ENCODE results near the gene PRMT3. TPM values are rescaled to one million over a fixed set of nuclear protein-coding genes. Genes with fewer than 3 reads are reported as not detected.
"Not testable (repeated sequence)": the region's sequence is repeated elsewhere in the genome, so short reads cannot be mapped to it uniquely, and the experiment has no call there.

Gene PRMT3
- total RNA-seq, 2 donors from 2014 or later = 29.2 to 33.6 TPM

GRCh38 chr11:20368438-20368837 lies 19.1 kb upstream of the PRMT3 start:
- DNase-seq (ENCODE audit: low spot score in 2 of 2) = no peak

DNA sequence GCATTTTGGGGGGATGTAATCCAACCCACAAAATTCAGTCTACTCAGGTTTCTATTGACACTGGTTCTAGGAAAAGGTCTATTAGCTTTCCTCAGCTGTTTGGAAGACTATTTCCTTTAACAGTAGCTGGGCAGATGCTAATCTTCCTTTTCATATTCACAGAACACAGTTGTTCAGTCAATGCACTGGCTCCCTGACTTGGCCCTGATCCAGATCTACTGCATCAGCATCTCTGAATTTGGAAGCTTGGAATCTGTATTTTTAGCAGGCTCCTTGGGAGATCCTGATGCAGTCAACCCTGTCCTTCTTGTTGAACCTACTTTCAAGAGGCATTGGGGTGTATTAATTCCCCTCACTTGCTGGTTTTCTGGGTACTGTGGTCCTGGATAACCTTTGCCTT lies 17.7 kb upstream of the PRMT3 start:
- peaks cover 30 to 34% of the 10 kb centered on the region in 2 donors for H3K36me3 Mint-ChIP-seq
- H3K9me3 Mint-ChIP-seq = no peaks in the 10 kb centered on the region
- DNase-seq (ENCODE audit: low spot score in 2 of 2) (no peak), ATAC-seq (no peak)
- H3K27ac Mint-ChIP-seq = no peak overlapping the region

More at GRCh38 chr11:20368438-20368837, 19.1 kb upstream of the PRMT3 start:
- no peak for ATAC-seq
- Mint-ChIP-seq H3K36me3 (peaks cover 30 to 41% of the 10 kb centered on the region in 2 donors), H3K9me3 (no peaks in the 10 kb centered on the region), H3K27ac (peak overlapping the region; percentile 29 to 63)

- no peak for DNase-seq (ENCODE audit: low spot score in 2 of 2)
- H3K36me3 Mint-ChIP-seq = peaks cover 22 to 24% of the 10 kb centered on the region in 2 donors
- no peaks in the 10 kb centered on the region for H3K9me3 Mint-ChIP-seq
- H3K27ac Mint-ChIP-seq = no peak overlapping the region
- ATAC-seq = no peak
Observed at GRCh38 chr11:20372081-20372626, 15.4 kb upstream of the PRMT3 start.

- no peaks in the 10 kb centered on the region for H3K9me3 Mint-ChIP-seq
- ATAC-seq (no peak), DNase-seq (ENCODE audit: low spot score in 2 of 2) (no peak)
- H3K36me3 Mint-ChIP-seq = peaks cover 19 to 21% of the 10 kb centered on the region in 2 donors
- no peak overlapping the region for H3K27ac Mint-ChIP-seq
Observed at GRCh38 chr11:20373147-20373546, 14.4 kb upstream of the PRMT3 start.

DNA sequence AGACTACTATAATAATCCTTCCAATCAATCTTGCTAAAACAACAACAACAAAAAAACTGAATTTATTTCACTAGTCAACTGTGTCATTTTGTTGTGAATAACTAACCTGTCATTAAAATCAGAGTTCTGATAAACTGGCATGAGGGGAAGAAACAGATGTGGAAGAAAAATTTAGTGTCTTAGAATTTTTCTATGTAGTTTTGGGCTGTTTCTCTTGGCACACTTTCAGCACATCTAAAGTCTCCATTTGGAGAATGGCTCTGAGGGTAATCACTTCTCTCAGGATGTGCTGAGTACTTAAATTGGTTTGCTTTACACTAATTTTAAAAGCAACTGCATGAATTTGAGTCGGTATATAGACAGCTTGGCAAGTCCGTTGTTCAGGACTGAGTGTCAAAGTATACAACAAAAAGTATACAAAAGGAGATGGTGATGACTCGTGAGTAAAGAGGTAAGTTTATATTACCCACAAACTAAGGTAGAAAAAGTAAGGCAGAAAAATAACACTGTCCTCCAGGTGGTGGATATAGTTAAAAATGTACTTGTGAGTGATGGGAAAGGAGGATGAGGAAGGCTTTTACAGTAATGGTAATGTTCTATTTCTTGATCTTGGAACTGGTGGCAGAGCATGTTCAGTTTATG lies 13.8 kb upstream of the PRMT3 start:
- no peak for DNase-seq (ENCODE audit: low spot score in 2 of 2)
- Mint-ChIP-seq H3K27ac (peak overlapping the region in 1 of 2 donors; percentile 18), H3K36me3 (peaks cover 14 to 16% of the 10 kb centered on the region in 2 donors), H3K9me3 (no peaks in the 10 kb centered on the region)
- ATAC-seq = no peak

DNA sequence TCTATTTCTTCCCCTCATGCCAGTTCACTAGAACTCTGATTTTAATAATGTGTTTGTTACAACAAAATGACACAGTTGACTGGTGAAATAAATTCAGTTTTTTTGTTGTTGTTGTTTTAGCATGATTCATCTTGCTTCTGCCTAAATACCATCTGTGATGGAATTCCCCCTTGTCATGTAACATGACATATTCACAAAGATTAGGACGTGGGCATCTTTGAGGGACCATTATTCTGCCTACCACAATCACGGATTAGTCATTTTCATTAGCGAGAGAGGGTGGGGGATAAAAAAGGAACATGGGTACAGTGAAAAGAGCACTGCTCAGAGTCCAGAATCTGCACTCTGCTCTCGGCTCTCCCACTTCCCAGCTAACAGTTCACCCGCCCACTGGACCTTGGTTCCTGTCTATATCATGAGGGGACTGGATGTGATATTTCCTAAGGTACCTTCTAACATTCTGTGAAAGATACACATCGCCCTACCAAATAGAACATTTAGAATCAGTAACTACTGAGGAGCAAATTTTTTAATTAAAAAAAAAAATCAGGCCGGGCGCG lies 12.7 kb upstream of the PRMT3 start:
- no peaks in the 10 kb centered on the region for H3K9me3 Mint-ChIP-seq
- H3K36me3 Mint-ChIP-seq = peaks cover 6 to 13% of the 10 kb centered on the region in 2 donors
- ATAC-seq (no peak), DNase-seq (ENCODE audit: low spot score in 2 of 2) (no peak)
- peak overlapping the region in 1 of 2 donors; percentile 90 for H3K27ac Mint-ChIP-seq

DNA sequence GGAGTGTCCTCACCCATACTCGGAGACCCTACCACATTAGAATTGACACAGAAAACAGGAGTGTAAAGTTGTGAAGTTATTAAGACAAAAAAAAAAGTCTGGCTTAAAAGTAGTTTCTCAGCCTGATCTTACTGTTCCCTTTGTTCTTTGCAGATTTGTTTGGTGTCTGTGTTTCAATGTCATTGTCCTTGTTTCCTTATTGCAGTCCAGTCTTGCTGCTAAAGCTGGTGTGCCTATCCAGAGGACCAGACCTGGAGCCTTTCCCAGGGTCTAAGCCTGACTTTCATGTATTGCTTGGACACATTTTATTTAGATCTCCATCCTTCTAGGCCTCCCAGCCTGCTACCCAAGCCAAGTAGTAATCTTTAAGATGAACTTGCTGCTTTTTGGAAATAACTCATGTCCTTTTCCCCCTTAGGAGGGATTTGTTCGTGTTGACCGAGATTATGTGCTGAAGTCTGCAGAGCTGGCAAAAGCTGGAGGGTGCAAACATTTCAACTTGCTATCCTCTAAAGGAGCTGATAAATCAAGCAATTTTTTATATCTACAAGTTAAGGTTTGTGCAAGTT lies 11.3 kb upstream of the PRMT3 start:
- H3K36me3 Mint-ChIP-seq = peaks cover 0 to 10% of the 10 kb centered on the region in 2 donors
- DNase-seq (ENCODE audit: low spot score in 2 of 2) (no peak), ATAC-seq (no peak)
- H3K9me3 Mint-ChIP-seq = no peaks in the 10 kb centered on the region
- no peak overlapping the region for H3K27ac Mint-ChIP-seq

DNA sequence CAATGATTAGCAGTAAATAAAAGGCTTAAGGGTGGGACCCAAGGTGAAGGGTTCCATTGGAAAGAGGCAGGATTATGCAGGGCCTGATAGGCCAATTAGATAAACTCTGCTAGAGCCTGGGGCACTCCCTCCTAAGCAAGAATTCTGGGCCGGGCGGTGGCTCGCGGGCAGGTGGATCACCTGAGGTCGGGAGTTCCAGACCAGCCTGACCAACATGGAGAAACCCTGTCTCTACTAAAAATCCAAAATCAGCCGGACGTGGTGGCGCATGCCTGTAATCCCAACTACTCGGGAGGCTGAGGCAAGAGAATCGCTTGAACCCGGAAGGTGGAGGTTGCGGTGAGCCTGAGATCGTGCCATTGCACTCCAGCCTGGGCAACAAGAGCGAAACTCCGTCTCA lies 1.5 kb upstream of the PRMT3 start:
- H3K9me3 Mint-ChIP-seq; DNase-seq (ENCODE audit: low spot score in 2 of 2); ATAC-seq: not testable (repeated sequence)
- H3K36me3 Mint-ChIP-seq = peaks cover 7 to 13% of the 10 kb centered on the region in 2 donors
- peak overlapping the region in 1 of 2 donors; percentile 98 for H3K27ac Mint-ChIP-seq

- Mint-ChIP-seq H3K27ac (peak overlapping the region; percentile 98), H3K36me3 (peaks cover 7 to 16% of the 10 kb centered on the region in 2 donors)
- peak; percentile 6 to 15 for ATAC-seq
Observed at GRCh38 chr11:20388096-20389055, 860 bp downstream of the PRMT3 start.

GRCh38 chr11:20397281-20397680 lies 9.8 kb downstream of the PRMT3 start:
- DNase-seq (ENCODE audit: low spot score in 2 of 2) (no peak), ATAC-seq (peak; percentile 31 to 76)
- Mint-ChIP-seq H3K27ac (no peak overlapping the region), H3K9me3 (no peaks in the 10 kb centered on the region), H3K36me3 (peaks cover 0 to 30% of the 10 kb centered on the region in 2 donors)

More at GRCh38 chr11:20388096-20389055, 860 bp downstream of the PRMT3 start:
- no peaks in the 10 kb centered on the region for H3K9me3 Mint-ChIP-seq
- peak; percentile 33 to 58 for DNase-seq (ENCODE audit: low spot score in 2 of 2)

GRCh38 chr11:20399498-20399897 lies 12.0 kb downstream of the PRMT3 start:
- ATAC-seq (peak in 1 of 2 donors; percentile 33), DNase-seq (ENCODE audit: low spot score in 2 of 2) (no peak)
- Mint-ChIP-seq H3K36me3 (peaks cover 5 to 25% of the 10 kb centered on the region in 2 donors), H3K27ac (no peak overlapping the region), H3K9me3 (no peaks in the 10 kb centered on the region)

DNA sequence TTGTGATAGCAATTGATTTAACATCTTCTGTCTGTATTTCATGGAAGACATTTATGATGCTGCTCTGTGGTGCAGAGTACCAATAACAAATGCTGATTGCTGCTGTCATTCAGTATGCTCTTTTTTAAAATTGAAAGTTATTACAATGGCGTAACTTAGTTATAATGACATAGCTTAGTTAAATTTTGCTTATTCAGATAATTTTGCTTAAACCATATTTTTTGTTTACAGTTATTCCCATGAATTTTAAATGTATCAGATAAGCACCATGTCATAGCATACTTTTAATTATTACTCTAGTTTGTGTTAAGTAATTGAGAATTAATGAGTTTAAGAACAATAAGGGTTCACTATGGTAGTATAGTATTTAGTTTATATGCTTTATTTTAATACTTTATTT lies 15.5 kb downstream of the PRMT3 start:
- peaks cover 11 to 12% of the 10 kb centered on the region in 2 donors for H3K36me3 Mint-ChIP-seq
- DNase-seq (ENCODE audit: low spot score in 2 of 2) (no peak), ATAC-seq (no peak)
- H3K9me3 Mint-ChIP-seq = no peaks in the 10 kb centered on the region
- H3K27ac Mint-ChIP-seq = no peak overlapping the region

GRCh38 chr11:20406484-20406883 lies 19.0 kb downstream of the PRMT3 start:
- Mint-ChIP-seq H3K36me3 (peaks cover 11 to 21% of the 10 kb centered on the region in 2 donors), H3K27ac (no peak overlapping the region), H3K9me3 (no peaks in the 10 kb centered on the region)
- DNase-seq (ENCODE audit: low spot score in 2 of 2) (no peak), ATAC-seq (no peak)

GRCh38 chr11:20407344-20407743 lies 19.8 kb downstream of the PRMT3 start:
- ATAC-seq = no peak
- peaks cover 11 to 22% of the 10 kb centered on the region in 2 donors for H3K36me3 Mint-ChIP-seq
- no peak overlapping the region for H3K27ac Mint-ChIP-seq
- DNase-seq (ENCODE audit: low spot score in 2 of 2) = no peak
- no peaks in the 10 kb centered on the region for H3K9me3 Mint-ChIP-seq

GRCh38 chr11:20415432-20415831 lies 27.9 kb downstream of the PRMT3 start:
- Mint-ChIP-seq H3K27ac (no peak overlapping the region), H3K36me3 (peaks cover 12 to 16% of the 10 kb centered on the region in 2 donors), H3K9me3 (no peaks in the 10 kb centered on the region)
- no peak for DNase-seq (ENCODE audit: low spot score in 2 of 2)
- ATAC-seq = peak; percentile 20 to 41

DNA sequence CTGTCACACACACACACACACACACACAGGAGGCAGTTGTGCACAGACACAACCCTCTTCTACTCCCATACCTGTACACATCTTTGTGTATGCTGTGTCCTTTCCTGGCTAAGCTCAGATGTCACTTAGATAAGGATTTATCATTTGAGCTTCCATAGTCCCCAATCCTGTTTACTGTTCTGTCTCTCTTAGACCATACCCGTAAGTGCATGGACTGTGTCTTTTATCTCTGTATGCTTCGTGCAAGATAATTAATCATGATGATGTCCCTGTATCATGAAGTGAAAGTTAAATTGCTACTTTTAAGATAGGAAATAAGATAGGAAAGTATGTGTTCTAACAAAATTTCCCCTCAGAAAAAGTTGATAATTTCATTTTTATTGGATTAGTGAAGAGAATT lies 30.3 kb downstream of the PRMT3 start:
- DNase-seq (ENCODE audit: low spot score in 2 of 2) = no peak
- H3K36me3 Mint-ChIP-seq = peaks cover 15 to 21% of the 10 kb centered on the region in 2 donors

More for the DNA sequence above, 30.3 kb downstream of the PRMT3 start:
- ATAC-seq = no peak
- no peaks in the 10 kb centered on the region for H3K9me3 Mint-ChIP-seq
- H3K27ac Mint-ChIP-seq = peak overlapping the region in 1 of 2 donors; percentile 45
